Cerebellar nuclear complex (tissue), 1 donor: ENCODE measurements around the gene ADARB2.

Source experiments
- DNase-seq, 2 experiments: peaks; one replicate each; lab custom pipeline; 2025; lab: John Stamatoyannopoulos, UW

The ADARB2 gene

DNA sequence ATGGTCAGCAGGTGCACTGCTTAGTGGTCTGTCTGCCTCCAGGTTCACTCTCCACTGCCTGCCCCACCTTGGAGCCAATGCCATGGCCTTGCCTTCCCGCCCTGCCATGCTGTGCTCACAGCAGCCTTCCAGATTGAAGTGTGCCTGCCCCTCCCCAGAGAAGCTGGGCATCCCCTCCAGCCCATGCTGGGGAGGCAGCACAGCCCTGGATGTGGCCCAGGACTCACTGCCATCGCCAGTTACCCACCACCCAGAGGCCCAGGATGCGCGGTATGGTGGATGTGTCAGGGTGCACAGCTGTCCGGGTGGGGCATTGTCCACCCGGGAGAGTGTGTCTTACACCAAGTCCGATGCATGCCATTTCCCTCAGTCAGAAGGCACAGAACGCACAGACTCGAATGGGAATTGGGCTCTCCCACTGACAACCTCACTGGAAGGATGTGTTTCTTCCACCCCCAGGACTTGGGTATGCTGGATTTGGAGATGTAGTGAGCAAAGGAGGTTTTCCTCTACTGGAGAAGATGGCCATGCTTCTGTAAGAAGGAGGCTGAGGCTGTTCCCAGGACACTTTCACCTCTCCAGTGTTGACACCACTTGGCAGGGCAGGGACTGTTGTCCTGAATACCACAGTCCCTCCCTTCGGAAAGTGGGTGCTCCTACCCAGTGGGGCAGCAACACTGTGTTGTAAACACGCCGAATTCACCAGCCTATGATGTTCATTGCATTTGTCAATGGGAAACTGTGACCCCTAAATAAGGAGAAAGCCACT is 122.0 kb downstream of the ADARB2 start:
- DNase-seq = no peak

DNA sequence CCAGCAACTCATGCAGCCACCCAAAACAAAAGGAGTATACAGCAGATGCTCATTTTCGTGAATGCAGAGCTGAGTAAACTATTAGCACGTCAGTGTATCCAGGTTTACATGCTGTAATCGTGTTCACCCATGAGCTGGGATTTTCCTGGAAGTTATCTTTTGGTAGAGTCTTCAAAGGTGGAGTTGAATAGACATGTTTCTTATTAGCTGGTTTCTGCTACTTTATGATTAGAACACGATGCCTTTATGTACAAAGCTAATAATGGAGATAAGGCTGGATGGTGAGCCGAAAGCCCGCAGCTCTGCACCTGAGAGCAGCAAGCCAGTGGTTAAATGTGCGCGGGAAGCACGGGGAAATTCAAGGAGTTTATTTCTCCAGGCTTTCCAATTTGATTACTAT is 123.8 kb downstream of the ADARB2 start:
- no peak for DNase-seq

DNA sequence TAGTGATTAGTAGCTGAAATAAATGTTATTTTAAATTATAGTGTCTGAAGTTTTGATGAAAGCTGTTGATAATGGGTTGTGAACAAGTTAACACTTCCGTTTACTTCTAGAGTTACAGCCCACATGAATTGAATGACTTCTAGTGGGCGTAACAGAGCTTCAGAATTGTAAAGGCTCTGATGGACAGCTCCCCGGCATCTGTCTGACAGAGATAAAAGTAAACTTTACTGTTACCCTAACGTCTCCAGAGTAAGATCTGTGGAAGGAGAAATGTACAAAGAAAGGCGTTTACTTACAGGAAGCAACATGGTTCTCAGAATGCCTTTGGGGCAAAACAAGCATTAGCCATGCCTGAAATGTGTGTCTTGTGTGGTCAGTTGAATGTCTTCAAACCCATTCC is 124.4 kb downstream of the ADARB2 start:
- no peak for DNase-seq

DNA sequence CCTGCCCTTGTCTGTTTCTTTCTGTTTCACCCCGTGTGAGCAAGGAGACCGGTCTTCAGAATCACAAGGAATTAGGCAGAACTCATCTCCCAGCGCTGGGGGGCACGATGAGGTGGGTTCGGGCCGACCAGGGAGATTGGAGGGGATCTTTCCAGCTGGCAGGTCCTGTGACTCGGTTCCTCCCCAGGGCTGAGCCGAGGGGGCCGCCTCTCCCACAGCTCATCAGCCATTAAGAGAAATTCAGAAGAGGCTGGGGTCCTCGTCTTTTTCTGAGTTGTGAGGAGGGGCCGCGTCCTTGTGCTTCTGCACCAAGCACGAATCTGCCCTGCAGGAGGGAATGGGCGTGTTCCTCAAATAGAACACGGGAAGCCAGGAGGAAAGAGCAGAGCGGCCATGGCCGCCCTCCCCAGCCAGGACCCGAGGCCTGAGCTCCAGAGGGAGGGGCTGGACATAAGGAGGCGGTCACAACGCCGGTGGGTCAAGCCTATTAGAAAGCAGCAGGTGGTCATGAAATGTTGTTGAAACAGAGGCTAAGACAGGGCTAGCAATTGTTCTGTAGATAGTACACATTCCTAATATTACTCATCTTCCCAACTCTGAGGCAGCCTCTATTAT is 125.3 kb downstream of the ADARB2 start:
- no peak for DNase-seq

DNA sequence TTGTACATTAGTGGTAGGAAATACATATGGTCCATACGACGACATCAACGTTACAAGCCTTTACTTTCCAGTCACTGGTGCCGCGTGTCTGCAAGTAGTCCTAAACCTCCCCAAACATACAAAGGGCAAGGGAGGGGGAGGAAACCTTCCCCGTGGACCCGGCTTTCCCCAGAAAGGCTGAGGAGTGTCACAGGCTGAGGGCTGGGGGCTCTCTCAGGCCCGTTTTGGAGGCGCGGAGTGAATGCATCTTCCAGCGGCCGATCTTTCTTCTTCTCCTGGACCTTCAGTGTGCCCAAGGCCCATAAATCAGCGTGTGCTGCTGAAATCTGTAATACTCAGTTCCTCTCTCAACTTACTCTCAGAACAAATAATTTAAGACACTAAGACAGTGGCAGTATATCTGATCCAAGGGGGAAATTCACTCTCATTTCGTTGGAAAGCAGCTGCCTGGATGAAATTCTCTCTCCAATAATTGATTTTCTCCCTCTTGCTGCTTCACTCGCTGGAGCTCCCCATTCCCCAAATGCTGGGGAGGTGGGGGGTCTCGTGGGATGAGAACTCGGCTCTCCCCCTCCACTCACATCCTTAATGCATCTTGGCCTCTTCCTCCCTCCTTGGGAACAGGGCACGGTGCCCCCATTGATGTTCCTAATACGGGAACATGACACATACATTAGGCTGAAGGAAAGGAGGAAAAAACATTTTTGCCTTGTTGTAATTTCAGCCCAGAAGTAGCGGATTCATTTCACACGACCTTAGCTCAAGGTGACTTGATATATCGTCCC is 126.1 kb downstream of the ADARB2 start:
- no peak for DNase-seq

DNA sequence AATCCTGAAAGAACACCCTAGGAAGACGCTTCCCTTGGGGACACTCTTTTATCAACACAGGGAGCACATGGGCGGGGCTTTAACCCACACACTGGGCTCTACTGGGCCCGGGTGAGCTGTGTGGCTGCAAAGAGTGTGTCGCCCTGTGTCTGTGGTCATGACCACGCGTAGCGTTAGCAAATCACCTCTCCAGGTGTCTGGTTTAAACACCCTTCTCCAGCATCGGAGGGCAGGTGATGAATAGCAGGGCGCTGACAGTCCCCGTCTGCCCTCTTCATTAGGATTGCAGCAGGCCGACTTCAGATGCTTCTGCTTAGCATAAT is 127.7 kb downstream of the ADARB2 start:
- no peak for DNase-seq

DNA sequence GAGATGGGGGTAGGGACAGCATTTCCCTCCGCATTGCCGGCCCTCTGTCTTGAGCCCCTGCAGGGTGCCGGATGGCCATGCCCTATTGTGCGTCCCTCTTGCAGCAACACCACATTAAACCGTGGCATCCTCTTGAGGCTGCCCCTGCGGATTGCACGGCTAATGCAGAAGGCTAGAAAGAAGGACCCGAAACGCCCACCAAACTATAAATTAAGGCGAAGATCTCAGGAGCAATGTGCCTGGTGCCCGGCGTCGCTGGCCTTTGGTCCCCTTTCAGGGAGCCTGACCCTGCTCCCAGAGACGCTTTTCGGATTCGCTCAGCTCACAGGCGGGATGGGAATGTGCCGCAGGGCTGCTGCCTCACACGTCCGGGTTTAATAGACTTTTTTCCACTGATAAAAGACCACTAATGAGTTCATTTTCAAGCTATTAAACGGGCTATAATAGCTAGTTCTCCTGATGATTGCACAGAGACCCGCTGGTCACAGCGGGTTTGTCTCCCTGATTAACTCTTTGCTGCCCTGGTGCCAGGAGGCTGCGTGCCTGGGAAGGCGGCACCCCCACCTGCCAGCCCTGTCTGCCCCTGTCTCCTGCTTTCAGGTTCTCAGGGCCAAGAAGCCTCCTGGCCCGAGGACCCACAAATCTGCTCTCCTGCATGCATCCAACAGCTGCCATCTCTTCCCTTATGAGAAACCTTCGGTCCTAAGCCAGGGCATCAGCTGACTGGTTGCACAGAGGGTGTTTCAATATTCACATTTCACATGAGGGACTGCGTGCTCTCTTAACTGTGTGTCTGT is 128.3 kb downstream of the ADARB2 start:
- DNase-seq = no peak

DNA sequence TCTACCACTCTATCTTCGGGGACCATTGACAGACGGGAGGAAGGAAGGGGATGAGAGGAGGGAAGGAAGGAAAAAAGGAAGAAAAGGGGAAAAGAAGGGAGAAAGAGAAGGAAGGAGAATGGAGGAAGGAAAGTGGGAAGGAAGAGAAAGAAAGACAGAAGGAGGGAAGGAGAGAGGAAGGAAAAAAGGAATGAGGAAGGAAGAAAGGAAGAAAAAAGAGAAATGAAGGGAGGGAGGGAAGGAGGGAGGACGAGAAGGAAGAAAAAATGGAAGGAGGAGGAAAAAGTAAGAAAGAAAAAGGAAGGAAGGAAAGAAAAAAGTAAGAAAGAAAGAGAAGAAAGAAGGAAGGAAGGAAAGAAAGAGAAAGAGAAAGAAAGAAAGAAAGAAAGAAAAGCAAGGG is 128.9 kb downstream of the ADARB2 start:
- DNase-seq = no peak

DNA sequence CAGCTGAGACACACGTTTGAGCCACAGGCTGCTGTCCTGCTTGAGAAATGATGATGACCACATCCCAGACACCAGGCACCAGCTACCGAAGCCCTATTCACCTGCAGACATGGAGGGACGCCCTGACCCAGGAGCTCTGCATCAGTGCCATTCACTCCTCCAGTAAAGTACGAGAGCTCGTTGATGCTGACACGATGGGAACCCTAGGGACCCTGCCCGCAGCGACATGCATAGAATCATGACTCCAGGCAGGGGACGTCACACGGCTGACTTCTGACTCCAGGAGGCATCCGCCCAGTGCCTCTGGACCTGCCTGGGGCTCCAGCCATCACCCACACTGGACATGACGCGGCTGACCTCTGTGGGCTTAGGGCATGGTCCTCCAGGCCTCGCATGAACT is 129.9 kb downstream of the ADARB2 start:
- no peak for DNase-seq

DNA sequence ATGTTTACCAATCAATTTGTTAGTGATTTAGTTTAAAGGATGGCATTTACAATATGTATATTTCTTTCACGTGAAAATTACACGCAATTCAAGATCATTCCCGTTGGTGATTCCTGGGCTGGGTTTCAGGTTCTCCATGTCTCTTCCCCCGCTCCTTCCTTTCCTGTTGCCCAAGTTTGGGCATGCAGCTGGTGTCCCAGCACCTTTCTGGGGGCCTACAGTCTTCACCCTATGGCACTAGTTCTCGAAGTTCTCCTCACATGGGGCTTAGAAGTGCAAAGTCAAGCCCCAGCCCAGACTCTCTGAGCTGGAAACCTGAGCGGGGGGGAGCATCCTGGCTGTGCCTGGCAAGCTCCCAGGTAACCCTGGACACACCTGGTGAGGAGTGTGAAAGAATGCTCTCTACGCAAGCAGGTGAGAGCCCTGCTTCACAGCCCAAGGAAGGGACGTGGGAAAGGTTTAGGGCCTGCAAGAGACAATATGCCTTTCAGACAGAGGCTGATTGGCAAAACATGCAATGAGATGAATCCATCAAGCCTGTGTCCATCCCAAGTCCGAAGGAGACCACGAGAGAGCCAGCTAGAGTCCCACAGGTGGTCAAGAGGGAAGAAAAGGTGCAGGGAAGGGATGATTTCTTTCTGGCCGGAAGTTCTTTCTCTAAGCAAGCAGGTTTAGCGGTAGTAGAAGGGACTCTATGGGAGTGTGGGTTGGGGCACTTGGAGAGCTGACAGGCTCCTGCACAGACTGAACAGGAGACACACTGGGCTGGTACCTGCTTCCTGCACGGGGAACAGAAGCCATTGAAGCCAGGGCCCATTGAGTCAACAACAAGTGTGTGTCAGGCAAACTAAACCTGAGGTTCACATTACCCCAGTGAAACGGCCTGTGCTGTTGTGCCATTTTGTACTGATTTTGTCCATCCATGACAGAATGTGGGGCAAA is 131.1 kb downstream of the ADARB2 start:
- no peak for DNase-seq

DNA sequence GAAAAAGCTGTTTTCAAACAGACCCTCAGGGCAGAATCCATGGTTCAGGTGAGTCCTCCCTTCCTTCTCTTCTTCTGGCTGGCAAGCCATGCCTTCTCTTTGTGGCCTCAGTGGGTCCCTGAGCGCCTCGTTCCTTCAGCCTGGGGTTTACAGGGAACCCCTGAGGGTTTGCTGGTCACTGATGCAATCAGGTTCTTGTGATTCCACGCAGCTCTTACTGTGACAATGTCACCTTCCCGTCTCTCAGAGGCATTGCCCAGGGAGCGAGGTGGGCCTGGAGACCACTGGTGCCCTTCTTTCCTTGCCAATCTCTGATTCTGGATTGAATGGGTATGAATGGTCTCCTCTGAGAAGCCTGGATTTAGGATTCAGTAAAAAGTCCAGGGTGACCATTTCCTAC is 132.2 kb downstream of the ADARB2 start:
- no peak for DNase-seq

DNA sequence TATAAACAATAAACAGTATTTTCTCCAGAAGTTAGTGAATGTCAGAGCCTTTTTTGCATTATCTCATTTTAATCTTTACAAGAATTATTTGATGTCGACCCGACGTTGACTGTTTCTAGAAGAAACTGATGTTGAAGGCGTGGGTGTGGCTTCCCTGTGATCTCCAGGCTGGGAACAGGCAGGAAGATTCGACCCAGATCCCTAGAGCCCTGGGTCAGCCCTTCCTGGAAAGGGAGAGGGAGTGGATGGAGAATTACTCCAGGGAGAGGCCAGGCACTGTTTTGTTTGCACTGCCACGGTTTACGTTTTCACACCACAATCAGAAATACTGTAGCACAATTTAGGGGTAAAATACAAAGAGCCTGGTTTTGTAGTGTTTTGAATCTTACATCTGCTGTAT is 133.1 kb downstream of the ADARB2 start:
- DNase-seq = no peak

DNA sequence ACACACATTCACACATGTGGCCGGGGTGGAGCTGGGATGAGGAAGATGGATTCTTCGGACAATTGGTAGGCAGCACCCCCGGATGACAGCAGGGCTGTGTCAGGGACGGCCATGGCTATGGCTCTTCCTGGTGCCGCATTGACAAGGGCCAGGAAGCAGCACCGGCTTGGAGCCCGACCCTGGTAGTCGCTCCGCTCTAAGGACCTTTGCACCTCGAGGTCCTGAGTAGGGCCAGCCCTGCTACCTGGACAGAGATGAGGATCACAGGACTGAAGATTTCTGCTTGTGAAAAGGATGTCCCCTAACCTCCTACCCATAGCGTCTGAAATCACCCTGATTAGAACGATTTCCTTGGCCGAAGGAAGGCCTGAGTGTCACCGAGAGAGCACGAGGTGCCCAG is 134.1 kb downstream of the ADARB2 start:
- DNase-seq = no peak

DNA sequence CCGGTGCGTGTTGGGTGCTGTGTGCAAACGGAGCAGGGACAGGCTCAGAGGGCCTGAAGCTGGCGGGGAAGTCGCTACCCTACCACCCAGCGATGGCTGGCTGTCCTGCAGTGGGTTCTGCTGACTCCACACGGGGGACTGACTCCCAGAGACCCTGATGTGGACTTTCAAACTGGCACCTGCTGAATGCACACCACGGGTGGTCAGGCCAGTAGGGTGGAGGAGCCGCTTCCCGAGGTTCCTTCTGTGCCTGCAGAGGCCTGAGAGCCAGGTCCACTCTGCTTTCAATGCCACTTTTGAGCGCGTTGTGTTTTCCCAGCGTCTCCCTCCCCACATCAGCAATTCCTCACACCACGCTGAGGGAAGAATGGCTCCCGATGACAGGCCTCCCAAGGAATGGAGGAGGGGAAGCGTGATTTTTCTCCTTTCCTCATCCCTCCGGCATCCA is 135.3 kb downstream of the ADARB2 start:
- DNase-seq = no peak

DNA sequence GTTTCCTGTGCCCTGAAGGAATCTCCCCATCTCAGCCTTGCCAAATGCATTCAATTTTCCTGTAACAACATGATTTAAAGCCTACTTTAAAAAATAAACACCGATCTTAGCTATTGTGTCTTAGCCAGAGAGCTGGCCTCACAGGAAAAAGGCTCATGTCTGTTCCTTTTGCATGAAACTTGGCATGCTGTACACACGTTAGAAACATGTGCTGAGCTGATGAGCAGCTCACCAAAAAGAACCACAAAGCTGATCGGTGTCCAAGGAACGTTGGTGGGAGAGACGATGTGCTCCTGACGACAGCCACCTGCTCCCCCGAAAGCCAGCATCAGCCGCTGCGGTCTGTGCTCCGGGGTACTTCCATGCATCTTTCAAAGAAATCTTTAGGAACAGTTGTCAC is 135.9 kb downstream of the ADARB2 start:
- no peak for DNase-seq

DNA sequence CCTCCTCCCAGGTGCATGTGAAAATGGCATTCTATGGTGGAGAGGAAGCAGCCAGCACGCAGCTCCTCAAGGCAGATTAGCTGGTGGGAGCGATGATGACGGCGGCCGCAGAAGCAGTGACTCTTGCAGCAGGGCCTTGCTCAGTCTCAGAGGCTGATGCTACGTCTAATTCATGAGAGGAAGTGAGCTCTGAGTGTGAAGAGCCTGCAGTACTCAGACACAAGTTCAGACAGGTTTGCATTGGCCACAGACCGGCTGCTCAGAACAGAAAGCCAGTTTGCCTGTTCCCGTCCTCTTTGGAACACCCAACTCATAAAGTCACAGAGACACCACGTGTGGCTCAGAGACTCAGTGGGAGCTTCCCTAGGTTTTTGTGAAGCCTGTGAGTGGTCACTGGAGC is 136.5 kb downstream of the ADARB2 start:
- no peak for DNase-seq

DNA sequence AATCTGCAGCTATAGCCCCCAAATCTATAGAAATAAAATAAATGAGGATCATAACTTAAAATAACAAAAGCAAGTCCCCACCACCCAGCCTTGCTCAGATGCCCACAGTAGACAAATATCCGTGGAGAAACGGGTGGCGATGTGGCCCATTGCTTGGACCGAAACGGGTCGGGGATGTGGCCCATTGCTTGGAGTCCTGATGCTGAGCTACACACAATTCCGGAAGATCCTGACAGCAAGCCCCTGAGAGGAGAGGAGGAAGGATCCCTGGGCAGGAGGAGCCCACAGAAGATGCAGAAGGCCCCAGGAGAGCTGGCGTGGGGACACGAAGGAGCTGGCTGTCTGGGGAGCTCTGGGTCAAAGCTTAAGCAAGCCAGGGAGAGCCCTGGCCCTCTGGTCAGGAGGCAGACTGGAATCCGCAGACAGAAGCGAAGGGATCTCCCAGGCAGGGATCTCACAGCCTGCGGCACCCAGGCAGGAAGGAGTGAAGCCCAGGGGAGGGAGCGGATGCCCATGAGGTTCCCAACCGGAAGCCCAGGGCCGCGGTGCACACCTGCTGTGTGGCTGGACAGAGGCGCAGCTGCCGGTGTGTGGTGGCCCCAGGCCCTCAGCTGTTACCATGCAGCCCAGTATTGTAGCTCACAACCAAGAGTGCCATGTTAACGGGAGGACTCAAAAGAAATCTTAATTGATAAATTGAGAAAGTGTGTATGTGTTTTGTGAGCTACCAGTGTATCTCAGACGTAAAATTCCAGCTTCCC is 138.8 kb downstream of the ADARB2 start:
- no peak for DNase-seq

DNA sequence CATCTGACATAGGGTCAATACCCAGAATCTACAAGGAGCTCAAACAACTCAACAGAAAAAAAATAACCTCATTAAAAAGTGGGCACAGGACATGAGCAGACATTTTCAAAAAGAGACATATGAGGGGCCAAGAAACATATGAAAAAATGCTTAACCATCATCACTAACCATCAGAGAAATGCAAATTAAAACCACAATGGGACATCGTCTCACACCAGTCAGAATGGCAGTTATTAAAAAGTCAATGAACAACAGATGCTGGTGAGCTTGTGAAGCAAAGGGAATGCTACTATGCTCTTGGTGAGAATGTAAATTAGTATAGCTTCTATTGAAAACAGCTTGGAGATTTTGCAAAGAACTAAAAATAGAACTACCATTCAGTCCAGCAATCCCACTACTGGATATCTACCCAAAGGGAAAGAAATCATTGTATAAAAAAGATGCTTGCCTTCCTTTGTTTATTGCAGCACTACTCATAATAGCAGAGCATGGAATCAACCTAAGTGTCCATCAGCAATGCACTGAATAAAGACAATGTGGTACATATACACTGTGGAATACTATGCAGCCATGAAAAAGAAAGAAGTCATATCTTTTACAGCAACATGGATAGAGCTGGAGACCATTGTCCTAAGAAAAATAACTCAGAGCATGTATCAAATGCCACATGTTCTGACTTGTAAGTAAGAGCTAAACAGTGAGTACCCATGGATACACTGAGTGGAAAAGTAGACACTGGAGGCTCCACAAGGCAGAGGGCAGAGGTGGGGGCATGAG is 139.8 kb downstream of the ADARB2 start:
- DNase-seq = no peak

DNA sequence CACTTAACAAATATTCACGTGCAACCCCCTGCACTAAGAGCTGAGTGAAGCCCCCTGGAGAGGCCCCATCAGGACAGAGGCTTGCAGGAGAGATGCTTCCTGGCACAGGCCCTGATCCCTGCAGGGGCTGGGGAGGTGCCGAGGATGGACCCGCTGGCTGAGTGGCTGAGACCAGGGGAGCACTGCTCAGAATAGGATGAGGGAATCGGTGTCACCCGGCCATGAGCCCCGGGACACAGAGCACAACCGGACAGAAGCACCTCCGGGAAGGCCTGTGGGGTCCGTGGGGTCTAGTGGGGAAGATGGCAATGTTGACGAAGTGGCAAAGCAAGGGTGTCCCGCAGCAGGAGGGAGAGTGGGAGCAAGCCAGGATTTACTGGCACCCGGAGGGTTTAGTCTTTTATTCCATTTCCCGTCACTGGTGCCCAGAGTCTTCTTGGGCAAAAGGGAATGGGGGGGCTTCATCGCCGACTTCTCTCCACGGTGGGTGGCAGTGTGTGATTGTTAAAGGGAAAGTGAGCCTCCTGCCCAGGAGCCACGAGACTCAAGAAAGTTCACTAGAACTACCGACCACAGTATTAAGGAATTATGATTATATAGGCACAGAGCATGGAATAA is 140.7 kb downstream of the ADARB2 start:
- no peak for DNase-seq
